ENCODE data around the gene CYP51A1.

- TF ChIP-seq EZH2 (IDR thresholded peaks at IDR 0.05; ENCODE audit: borderline replicate concordance, low read length), result no peak
- no peak for TF ChIP-seq CTCF (conservative IDR thresholded peaks at IDR 0.05 in 1 of 2, IDR thresholded peaks at IDR 0.05 in 1 of 2; ENCODE audit: extremely low read depth in 1 of 2, insufficient read depth in 1 of 2, low read depth in 1 of 2, low read length in 2 of 2)
These were observed 33.7 kb downstream of the CYP51A1 start for GRCh38 chr7:92100534-92100933.

Measured in mammary epithelial cell (primary cell).